Astrocyte (in vitro differentiated cells and primary cell): ENCODE measurements around the gene MYH10. TPM values are rescaled to one million over a fixed set of nuclear protein-coding genes. Genes with fewer than 3 reads are reported as not detected.

Experiments used
- DNase-seq: peaks from one replicate; pipeline ENCODE4 v3.0.0-alpha.2; 2010; ENCODE audit warnings: low read depth
- FAIRE-seq: peaks from 2 replicates; lab custom pipeline; 2011; peaks lifted over from hg19 to GRCh38; lab: Jason Lieb, UNC
- H2AFZ ChIP-seq: 2 replicates; pipeline ENCODE4 v1.6.0; 2012; ENCODE audit warnings: low read depth, low read length, inconsistent platforms
- H3K27ac ChIP-seq: 2 replicates; pipeline ENCODE4 v1.5.1; 2011; ENCODE audit warnings: low read depth, low read length, inconsistent platforms
- H3K27me3 ChIP-seq: 2 replicates; pipeline ENCODE4 v1.6.0; 2011; ENCODE audit warnings: low read length, inconsistent platforms; ENCODE audit not compliant: insufficient read depth
- H3K36me3 ChIP-seq: 2 replicates; pipeline ENCODE4 v1.5.1; 2011; ENCODE audit warnings: low read length, inconsistent platforms; ENCODE audit not compliant: insufficient read depth
- H3K4me1 ChIP-seq: 2 replicates; pipeline ENCODE4 v1.5.1; 2011; ENCODE audit warnings: low read length, inconsistent platforms; ENCODE audit not compliant: insufficient read depth
- H3K4me2 ChIP-seq: 2 replicates; pipeline ENCODE4 v1.6.0; 2012; ENCODE audit warnings: low read length, inconsistent platforms
- H3K4me3 ChIP-seq: 2 replicates; pipeline ENCODE4 v1.5.1; 2011; ENCODE audit warnings: low read depth, mild to moderate bottlenecking, low read length, inconsistent platforms; ENCODE audit not compliant: insufficient read depth
- H3K79me2 ChIP-seq: 2 replicates; pipeline ENCODE4 v1.6.0; 2012; ENCODE audit warnings: mild to moderate bottlenecking, low read length, inconsistent platforms; ENCODE audit not compliant: insufficient read depth
- H3K9ac ChIP-seq: 2 replicates; pipeline ENCODE4 v1.6.0; 2012; ENCODE audit warnings: mild to moderate bottlenecking, low read length, inconsistent platforms
- H3K9me3 ChIP-seq: 2 replicates; pipeline ENCODE4 v1.5.1; 2012; ENCODE audit warnings: low read depth, mild to moderate bottlenecking, low read length, inconsistent platforms; ENCODE audit not compliant: insufficient read depth
- H4K20me1 ChIP-seq: 2 replicates; pipeline ENCODE4 v1.6.0; 2012; ENCODE audit warnings: low read length, inconsistent platforms; ENCODE audit not compliant: insufficient read depth
- H3K27ac Mint-ChIP-seq: one replicate; pipeline ENCODE4 v1.8.0; 2021; ENCODE audit warnings: mild to moderate bottlenecking, mixed read lengths; ENCODE audit not compliant: unreplicated experiment
- H3K27me3 Mint-ChIP-seq: one replicate; pipeline ENCODE4 v1.8.0; 2021; ENCODE audit warnings: low read depth, mixed read lengths; ENCODE audit not compliant: unreplicated experiment
- H3K36me3 Mint-ChIP-seq: one replicate; pipeline ENCODE4 v1.8.0; 2021; ENCODE audit warnings: low read depth, mixed read lengths; ENCODE audit not compliant: unreplicated experiment
- H3K4me1 Mint-ChIP-seq: one replicate; pipeline ENCODE4 v1.8.0; 2021; ENCODE audit warnings: low read depth, mixed read lengths; ENCODE audit not compliant: unreplicated experiment
- H3K4me3 Mint-ChIP-seq: one replicate; pipeline ENCODE4 v1.8.0; 2021; ENCODE audit warnings: mild to moderate bottlenecking, moderate library complexity, mixed read lengths; ENCODE audit not compliant: unreplicated experiment
- H3K9me3 Mint-ChIP-seq: one replicate; pipeline ENCODE4 v1.8.0; 2021; ENCODE audit warnings: mild to moderate bottlenecking, mixed read lengths; ENCODE audit not compliant: unreplicated experiment
- total RNA-seq: library from RNA; stranded (reverse); gene quantifications from 2 replicates; pipeline ENCODE4 v1.2.1, GENCODE V29; 2021
- TF ChIP-seq, protein P1 (sequence below): IDR thresholded peaks from 2 replicates; pipeline ENCODE4 v1.5.1; 2011; ENCODE audit warnings: low read depth, mild to moderate bottlenecking, inconsistent platforms, low read length, moderate library complexity; ENCODE audit not compliant: insufficient read depth

MYH10 gene
- total RNA-seq, 1 donor from 2014 or later = 150 TPM

DNA sequence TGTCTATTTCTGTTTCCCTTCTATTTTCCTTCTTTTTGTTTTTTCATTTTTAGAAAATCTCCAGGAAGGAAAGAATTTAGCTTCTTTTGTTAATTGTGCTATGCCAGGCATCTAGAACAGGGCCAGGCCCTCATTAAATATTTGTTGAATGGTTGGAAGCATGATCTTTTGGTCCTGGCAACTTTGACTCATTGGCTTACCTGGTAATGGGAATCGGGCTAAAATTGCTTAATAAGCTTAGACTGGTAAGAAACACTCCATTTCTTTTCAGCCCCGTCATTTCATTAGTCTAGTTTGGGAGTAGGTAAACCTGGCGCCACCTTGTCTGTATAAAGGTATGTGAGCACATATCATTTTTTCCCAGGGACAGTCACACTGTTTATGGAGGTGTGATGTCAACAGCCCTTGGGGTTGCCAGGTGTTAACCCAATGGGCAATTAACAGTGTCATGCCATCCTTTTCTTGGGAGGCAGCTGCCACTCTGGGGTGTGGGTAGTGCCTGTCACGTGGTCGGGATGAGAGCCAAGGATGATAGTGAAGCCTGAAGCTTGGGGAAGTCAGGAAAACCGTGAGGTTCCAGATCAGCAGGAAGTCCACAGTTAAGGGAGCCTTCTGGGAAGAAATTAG is 204.3 kb downstream of the MYH10 start:
- no peak overlapping the region for H3K9ac ChIP-seq
- no peaks in the 10 kb centered on the region for H3K79me2 ChIP-seq
- H4K20me1 ChIP-seq = no peaks in the 10 kb centered on the region
- Mint-ChIP-seq H3K4me3 (no peak overlapping the region), H3K4me1 (no peaks in the 10 kb centered on the region), H3K9me3 (no peaks in the 10 kb centered on the region), H3K27ac (no peak overlapping the region), H3K36me3 (no peaks in the 10 kb centered on the region), H3K27me3 (peaks cover 9% of the 10 kb centered on the region)
- FAIRE-seq = no peak
- no peak overlapping the region for H3K4me3 ChIP-seq
- H3K9me3 ChIP-seq = no peaks in the 10 kb centered on the region
- no peak for DNase-seq
- TF ChIP-seq, protein P1, sequence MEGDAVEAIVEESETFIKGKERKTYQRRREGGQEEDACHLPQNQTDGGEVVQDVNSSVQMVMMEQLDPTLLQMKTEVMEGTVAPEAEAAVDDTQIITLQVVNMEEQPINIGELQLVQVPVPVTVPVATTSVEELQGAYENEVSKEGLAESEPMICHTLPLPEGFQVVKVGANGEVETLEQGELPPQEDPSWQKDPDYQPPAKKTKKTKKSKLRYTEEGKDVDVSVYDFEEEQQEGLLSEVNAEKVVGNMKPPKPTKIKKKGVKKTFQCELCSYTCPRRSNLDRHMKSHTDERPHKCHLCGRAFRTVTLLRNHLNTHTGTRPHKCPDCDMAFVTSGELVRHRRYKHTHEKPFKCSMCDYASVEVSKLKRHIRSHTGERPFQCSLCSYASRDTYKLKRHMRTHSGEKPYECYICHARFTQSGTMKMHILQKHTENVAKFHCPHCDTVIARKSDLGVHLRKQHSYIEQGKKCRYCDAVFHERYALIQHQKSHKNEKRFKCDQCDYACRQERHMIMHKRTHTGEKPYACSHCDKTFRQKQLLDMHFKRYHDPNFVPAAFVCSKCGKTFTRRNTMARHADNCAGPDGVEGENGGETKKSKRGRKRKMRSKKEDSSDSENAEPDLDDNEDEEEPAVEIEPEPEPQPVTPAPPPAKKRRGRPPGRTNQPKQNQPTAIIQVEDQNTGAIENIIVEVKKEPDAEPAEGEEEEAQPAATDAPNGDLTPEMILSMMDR = no peak
- no peak overlapping the region for H3K27ac ChIP-seq
- no peaks in the 10 kb centered on the region for H3K36me3 ChIP-seq
- H3K27me3 ChIP-seq = peaks cover 2% of the 10 kb centered on the region
- H2AFZ ChIP-seq = no peak overlapping the region
- peaks cover 3% of the 10 kb centered on the region for H3K4me1 ChIP-seq
- no peak overlapping the region for H3K4me2 ChIP-seq

Other genes starting within 250 kb of the MYH10 start
- gene RPL26, start 247.5 kb downstream of the MYH10 start, total RNA-seq = 1,192 and 1,342 TPM in 2 replicates
- gene RNF222, start 232.9 kb downstream of the MYH10 start, total RNA-seq = not detected in 2 replicates
- 102 and 110 TPM in 2 replicates for gene NDEL1, start 194.8 kb downstream of the MYH10 start, total RNA-seq
- gene CCDC42, start 114.1 kb upstream of the MYH10 start, total RNA-seq = not detected in 2 replicates
- gene SPDYE4, start 127.8 kb upstream of the MYH10 start, total RNA-seq = not detected in 2 replicates
- gene MFSD6L, start 168.6 kb upstream of the MYH10 start, total RNA-seq = 0.12 TPM in 1 of 2 replicates, not detected in the other
- not detected in 2 replicates for gene PIK3R6, start 236.9 kb upstream of the MYH10 start, total RNA-seq